Activated CD4-positive, alpha-beta T cell treated with anti-CD3 and anti-CD28 coated beads, Interleukin-2, amount 50 U/mL, for 4 hours (primary cell): ENCODE results near the gene RCE1.

Experiments
- DNase-seq, 2 experiments: peaks; one replicate each; pipeline ENCODE4 v3.0.0-alpha.2; 2020

Gene RCE1

DNA sequence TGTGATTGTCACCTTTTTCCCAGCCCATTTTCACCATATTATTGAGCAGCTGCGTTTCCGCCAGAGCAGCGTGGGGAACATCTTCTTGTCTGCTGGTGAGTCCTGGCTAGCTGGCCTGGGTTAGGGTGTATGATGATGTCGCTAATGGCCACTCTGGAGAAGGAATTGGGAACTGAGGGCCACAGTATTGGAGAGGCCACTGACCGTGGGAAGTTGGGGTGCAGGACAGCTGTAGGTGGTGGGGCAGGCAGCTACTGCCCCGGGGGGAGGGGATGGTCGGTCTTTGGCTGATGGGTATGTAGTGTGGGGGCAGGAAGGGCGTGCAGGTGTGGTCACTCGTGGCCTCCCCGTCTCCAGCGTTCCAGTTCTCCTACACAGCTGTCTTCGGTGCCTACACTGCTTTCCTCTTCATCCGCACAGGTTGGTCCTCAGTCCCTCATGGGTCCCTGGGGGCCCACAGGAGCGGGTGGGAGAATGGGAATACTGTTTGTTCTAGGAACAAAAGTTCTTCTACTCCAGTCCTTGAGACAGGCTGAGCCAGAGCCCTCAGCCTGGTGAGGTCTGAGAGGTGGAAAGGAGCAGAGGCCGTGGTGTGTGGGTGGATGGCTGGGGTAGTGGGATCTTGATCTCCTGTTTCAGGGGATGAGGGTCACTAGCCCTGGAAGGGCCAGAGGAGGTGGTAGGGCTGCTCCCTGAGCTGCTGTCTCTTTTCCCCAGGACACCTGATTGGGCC, 2.1 kb downstream of the RCE1 start:
- DNase-seq, result no peak

DNA sequence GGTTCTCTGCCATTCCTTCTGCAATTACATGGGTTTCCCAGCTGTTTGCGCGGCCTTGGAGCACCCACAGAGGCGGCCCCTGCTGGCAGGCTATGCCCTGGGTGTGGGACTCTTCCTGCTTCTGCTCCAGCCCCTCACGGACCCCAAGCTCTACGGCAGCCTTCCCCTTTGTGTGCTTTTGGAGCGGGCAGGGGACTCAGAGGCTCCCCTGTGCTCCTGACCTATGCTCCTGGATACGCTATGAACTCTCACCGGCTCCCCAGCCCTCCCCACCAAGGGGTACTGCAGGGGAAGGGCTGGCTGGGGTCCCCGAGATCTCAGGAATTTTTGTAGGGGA, 2.6 kb downstream of the RCE1 start:
- no peak for DNase-seq

DNA sequence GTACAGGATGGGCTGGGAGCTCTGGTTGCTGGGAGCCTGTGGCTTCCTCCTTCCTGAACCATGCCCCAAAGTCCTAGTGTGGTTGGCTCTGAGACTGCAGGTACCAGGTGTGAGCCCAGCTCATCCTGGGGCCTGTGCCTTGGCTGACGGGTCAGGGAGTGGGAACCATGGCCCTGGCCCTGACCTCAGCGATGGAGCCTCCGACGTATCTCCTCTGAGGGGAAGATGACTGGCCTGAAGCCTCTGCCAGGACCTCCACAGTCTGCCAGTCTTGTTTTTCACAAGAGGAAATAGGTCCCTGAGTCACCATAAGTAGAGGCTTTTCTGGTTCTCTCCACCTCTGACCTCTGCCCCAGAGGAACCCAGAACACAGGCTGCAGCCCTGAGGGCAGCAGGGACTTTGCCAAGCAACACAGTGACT, 3.4 kb downstream of the RCE1 start:
- DNase-seq, result no peak

DNA sequence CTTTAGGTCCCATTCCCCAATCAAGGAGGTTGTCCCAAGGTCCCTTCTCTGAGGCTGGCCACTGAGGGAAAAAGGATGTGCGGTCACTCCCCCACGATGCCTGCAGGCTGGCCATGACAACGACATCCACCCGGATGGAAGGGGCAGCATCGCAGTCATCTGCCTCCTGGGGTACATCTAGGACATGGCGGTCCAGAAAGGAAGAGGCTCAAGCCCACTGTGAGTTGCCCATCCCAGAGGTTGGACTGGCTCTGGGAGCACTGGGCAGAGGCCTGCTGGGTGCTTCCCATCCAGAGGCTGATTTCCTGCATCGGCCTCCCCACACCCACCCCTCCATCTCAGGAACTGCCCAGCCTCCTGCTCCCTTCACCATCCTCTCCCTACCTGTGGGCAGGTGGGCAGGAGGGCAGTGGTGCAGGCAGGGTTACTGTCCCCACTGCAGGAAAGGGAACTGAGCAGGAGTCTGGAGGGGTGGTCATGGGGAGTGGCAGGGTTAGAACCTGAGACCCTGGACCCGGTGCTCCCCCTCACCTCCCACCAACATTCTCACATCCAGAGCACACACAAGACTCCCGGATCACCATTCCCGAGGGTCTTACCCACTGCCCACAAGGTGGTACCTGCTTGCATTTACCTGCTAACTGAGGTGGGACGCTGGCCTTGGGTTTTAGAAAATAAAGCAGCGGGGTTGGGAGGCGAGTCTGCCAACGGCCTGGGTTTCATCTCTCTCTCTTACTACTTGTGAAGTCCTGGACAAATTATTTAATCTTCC, 4.4 kb downstream of the RCE1 start:
- DNase-seq, result no peak

DNA sequence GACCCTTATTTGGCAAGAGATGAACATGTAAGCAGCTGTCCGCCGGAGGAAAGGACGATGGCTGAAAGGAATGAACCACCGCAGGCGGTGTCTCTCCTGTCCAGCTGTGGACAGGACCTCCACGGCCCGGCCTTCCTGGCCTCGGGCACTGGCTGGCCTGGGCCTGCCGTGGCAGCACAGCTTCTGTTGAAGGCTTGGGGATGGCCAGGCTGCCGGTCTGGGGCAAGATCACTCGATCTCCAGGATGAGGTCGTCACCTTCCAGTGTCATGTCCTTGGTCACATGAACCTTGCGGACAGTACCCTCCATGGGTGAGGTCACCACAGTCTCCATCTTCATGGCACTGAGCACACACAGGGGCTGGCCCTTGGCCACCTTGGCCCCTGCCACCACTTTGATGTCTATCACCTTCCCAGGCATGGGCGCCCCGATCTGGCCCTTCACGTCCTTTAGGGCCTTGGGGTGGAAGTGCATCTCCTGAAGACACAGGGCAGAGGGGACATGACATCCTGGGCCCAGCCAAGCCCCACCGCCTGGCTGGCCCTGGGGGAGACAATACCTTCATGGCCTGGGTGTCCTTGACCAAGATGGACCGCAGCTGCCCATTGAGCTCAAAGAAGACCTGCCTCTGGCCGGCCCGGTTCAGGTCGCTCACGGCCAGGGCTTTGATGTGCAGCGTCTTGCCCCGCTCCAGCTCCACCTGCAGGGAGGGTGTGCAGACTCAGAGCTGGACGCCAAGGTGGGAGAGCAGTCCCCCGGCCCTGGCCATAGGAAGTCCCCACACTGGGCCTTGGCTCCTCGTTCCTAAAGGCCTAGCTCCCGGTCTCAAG, 5.6 kb downstream of the RCE1 start:
- no peak for DNase-seq

DNA sequence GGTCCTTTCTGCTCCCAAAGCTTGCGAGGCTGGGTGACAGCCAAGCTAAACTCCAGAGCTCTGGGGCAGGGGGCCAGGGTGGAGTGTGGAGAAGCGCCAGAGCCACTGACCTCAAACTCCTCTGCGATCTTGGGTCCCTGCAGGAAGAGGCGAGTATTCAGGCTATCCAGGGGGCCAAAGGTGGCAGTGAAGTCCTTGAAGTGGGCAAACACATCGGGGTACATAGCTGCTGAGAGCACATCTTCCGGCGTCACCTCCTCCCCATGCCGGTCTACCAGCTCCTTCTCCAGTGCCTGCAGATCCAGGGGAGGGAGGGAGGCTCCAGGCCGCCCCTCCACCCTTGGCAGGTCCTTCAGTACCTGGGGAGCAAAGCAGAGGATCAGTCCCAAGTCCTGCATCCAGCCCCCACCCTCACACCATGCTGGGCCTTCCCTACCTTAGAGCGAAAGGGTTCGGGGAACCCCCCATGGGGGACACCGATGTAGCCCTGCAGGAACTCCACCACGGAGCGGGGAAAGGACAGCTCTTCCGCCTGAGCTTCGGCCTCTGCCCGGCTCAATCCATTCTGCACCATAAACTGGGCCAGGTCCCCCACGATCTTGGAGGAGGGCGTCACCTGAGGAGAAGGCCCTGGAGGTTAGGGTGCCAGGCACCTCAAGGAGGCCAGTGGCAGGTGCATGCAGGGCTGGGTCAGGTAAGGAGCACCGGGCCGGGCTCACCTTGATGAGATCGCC, 6.4 kb downstream of the RCE1 start:
- no peak for DNase-seq

DNA sequence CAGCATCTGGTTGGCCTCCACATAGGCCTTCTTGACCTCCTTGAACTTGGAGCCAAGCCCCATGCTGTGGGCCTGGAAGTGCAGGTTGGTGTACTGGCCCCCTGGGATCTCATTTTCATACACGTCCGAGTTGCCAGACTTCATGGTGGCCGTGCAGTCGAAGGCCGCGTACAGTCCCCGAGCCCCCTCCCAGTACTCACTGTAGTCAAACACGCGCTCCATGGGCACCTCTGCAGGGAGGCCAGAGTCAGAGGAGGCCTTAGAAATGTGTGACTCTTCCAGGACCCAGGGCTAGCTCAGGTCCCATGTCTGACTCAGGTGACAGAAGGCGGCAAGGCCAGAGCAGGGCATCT, 7.0 kb downstream of the RCE1 start:
- DNase-seq, result no peak

DNA sequence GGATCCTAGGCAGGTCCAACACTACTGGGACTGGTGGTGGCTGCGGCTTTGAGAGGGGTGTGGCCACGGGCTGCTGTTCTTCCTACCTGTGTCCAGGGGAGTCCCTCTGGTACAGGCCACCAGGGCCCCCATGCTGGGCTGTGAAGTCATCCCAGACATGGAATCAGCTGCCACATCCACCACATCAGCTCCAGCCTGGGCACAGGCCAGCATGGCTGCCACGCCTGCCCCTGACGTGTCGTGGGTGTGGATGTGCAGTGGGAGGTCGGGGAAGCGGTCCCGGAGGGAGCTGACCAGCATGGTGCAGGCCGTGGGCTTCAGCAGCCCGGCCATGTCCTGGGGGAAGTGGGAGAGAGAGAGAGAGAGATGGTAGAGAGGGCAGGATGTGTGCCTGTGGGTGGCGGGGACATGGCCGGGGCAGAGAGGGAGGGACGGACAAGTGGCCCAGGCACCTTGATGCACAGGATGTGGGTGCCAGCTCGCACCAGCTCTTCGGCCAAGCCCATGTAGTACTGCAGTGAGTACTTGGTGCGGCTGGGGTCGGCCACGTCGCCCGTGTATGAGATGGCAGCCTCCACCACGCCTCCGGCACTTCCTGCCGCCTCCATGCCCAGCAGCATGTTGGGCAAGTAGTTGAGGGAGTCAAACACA, 7.5 kb downstream of the RCE1 start:
- DNase-seq, result no peak

DNA sequence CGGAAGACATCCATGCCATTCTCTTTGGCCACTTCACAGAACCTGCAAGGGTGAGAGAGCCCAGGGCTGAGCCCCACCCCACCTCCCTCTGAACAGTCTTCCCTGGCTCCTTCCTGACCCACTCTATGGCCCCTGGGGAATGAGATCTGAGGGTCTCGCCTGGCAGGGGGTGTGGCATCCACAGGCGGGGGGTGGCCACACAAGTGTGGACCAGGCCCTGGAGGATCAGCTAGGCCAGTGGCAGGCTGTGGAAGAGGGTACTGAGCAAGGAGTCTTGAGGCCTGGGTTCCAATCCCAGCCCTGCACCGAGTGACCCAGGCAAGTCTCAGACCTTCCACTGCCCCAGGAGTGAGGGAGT, 8.0 kb downstream of the RCE1 start:
- DNase-seq, result no peak

DNA sequence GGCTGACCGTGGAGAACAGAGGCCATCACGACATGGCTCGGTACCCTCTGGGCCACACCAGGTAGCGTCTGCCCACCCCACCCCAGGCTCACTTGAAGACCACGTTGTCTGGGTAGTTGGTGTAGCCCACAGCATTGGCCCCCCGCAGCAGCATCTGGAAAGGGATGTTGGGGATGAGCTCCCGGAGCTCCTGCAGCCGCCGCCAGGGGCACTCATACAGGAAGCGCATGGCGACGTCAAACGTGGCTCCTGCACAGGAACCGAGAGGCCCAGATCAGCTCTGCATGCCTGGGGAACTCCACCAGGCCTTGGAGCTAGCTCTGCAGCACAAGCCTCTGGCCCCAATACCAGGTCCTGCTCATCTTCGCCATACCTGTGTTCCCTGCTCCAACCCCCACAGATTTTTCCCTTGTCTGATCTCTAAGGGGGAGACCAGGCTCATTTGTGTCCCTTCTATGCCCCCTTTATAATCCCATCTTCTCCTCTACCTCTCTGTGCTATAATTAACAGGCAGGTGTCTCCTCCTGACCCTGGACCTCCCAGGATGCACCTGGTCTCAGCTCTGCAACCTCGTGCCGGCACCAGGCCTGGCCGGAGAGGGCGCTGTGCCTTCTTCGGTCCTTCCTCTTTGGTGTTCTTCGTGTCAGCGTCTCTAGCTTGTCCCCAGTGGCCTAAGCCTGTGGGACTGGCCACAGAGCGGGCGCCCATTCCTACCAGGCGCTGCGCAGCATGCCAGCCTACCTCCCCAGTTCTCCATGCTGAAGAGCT, 8.6 kb downstream of the RCE1 start:
- DNase-seq, result no peak

DNA sequence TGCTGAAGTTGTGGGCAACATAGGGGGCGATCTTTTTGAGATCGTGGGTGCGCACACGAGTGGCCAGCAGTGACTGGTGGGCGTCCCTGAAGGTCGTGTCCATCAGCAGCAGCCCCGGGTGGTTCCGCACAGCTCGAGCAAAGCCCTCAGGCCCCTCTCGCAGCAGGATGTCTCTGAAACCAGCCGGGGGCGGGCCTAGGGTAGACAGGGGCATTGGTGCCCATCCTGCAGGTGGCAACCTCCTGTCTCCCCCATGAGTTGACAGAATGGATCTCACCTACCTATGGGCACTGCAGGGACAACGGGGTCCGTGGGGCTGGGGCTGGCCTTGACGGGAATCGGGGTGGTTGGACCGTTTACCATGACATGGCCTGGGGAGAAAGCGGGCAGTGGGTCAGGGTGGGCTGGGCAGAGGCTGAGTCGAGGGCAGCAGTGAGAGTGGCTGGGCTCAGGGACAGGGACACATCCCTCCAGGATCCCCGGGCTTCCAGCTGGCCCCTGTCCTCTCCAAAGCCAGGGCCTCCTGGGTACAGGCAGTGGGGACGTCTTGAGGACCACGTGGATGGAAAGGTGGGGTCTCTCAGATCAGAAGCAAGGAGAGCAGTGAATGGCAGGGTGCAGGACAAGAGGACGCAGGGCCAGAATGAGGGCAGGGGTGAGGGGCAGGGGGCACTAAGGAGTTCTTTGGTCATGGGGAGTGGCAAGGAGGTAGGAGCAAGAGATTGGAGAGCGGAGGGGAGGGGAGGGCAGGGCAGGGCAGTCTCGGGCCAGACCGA, 9.4 kb downstream of the RCE1 start:
- DNase-seq, result no peak

DNA sequence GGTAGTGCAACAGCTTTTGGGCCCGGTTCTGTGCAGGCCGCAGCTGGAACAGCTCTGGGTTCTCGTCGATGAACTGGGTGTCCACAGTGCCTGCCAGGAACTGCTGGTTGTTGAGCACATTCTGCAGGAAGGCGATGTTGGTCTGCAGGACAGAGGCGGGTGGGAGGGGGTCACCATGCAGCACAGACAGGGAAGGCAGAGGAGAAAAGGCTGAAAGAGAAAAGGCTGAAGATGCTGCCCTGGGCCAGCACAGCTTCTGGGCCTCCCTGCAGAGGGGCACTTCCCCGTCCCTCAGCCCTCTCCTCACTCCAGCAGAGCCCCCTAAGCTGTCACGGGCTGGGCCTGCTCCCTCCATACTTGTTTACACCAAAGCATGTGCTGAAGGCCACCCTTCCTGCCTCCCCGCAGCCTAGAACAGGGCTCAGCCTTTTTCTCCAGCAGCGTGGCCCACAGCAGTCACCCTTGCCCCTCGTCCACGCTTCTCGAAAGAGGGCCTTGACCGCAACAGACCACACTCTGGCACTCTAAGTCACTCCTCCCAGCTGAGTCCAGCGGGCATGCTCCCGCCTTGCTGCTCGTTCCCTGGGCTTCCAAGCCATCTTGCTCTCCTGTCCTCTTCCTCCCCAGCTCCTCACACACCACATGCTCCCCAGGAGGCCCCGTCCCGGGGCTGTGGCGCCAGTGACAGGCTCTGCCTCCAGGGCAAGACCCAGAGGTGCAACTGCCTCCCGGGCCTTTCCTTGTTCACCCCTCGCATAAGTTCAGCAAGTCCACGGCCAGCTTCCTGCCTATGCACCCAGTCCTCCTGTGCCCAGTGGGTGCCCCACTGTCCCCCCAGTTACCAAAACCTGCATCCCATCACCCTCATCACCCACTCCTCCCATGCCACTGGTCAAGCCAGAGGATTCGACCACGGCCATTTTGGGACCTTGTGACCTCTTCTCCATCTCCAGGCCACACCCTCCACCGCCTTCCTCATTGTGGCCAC, 10.3 kb downstream of the RCE1 start:
- no peak for DNase-seq

DNA sequence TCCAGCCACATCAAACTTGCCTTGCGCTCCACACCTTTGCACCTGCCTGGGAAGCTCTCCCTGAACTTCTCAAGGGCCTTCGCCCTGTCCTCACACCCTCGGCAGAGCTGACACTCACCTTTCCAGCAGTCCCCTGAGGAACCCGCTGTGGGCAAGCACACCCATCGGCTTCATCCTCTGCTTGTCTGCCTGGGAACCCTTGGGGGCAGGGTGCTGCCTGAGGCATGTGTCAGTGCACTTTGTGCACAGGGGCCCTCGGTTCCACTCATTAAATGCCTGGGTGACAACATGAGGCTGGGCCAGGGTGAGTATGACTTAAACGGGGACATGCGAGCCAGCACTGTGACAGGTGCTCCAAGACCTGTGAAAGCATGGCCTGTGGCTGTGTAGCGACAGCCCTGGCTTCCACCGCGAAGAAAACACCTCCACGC, 11.0 kb downstream of the RCE1 start:
- DNase-seq, result no peak

DNA sequence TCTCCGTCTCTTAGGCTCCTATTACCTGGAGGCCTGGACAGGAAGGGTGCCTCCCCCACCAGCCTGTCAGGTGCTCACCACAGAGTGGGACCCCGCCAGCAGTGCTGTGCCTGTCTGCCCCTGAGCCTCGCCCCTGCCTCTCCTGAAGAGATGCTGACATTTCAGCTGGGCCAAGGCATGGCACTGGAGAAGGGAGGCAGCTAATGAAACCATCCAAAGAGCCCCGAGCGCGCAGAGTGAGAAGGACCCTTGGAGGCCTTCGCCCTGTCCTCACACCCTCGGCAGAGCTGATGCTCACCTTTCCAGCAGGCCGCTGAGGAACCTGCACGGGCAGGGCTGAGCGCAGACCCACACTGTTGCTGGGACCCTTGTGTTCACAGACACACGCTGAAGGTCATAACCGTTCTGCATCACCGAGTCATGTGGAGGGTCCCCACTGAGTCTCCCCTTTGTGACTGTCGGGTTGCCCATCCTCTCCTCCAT, 11.5 kb downstream of the RCE1 start:
- DNase-seq, result no peak

DNA sequence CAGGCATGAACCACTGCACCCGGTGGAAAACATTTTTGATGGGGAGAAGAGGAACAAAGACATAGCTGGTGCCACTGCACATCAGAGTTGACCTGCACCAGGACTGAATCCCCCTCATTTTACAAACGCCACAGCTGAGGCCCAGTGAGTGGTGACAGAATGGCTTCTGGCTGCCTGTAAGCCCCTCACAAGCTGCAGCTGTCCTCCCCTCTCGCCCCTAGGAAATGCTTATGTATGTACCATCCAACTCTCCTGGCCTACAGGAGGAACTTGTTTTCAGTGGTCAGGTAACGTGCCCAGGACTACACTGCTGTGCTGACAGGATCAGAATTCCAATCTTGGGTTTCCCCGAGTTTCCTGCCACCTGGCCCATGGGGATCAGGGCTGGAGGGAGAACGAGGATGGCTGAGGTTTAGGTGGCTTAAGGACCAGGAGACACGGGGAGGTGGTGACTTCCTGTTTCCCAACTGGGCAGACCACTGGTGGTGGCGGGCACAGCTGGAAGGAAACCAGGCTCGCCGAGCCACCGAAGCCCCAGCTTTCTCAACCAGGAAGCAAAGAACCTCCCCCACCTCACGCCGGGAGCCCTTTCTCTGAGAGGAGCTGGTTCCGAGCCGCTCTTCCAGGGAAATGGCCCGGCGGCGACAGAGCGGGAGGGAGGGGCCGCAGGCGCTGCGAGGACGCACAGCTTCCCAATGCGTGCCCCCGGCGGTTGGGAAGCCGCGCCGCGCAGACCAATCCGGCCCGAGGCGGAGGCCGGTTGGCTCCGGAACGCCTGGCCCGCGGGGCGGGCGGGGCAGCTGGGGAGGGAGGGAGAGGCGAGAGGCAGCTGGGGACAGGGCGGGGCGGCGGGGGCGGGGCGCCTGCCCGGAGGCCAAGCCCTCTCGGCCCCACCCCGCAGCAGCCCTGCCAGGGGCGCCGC, 12.6 kb downstream of the RCE1 start:
- peak in 1 of 2 experiments; percentile 56 for DNase-seq

DNA sequence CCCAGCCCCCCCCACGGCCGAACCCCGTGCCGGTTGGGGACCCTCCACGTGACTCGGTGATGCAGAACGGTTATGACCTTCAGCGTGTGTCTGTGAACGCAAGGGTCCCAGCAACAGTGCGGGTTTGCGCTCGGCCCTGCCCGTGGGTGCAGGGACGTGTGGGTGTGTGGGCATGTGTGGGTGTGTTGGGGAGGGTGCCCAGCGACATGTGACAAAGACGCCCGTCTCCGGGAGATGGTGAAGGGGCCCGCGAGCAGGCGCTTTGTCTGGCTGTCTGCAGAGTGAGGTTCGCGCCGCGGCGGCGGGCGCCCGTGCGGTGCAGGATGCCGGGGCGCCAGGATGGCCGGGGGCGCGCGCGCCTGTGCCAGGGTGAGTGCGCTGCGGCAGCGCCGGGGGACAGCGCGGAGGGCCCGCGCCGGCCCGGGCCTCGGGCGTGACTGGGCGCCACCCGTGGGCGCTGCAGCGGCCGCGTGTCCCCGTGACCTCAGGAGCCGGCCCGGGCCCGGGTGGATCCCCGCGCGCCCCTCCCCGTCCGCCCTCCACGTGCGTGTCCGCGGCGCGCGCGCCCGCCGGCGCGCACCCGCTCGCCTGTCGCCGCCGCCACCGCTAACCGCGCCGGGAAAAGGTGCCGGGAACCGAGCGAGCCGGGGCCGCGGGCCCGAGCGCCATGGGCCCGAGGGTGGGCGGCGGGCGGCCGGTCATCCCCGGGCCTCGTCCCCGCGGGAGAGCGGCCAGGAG, 13.4 kb downstream of the RCE1 start, which contains the start of gene LRFN4:
Gene LRFN4, plus strand, starts transcription at position 569 of the 738 bp plus-strand sequence. CDS start 681 bp downstream, outside the sequence.
- DNase-seq, result peak; percentile 58

DNA sequence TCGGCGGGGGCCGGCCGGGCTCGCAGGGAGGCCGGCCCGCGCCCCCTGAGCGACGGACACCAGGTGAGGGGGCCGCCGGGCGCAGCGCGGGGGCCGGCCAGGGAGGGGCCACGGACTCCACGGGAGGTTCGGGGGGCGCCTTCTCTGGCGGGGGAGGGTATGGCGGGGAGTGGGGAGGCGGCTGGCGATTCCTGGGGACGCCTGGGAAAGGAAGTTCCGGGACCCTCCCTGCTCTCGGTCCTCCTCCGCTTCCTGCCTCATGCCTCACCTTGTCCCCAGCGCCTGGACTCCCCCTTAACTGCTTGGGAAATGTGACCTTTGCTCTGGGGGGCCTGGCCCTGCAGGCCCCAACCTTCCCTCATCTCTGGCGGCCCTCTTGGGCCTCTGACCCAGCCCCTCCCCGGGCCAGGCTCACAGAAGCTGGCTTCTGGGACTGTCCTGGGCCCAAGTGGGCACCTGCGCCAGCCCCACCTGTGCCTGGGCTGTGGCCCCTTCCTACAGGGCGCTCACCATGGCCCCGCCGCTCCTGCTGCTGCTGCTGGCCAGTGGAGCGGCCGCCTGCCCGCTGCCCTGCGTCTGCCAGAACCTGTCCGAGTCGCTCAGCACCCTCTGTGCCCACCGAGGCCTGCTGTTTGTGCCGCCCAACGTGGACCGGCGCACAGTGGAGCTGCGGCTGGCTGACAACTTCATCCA, 14.1 kb downstream of the RCE1 start:
- DNase-seq, result no peak
